ENCODE measurements around the gene AVPR2.

The AVPR2 gene

GRCh38 chrX:153954558-153955227, 50.2 kb downstream of the AVPR2 start:
- DNase-seq, result no peak

- DNase-seq, result no peak
Measured at GRCh38 chrX:153955228-153955732, 50.8 kb downstream of the AVPR2 start.

GRCh38 chrX:153956044-153956907, 51.8 kb downstream of the AVPR2 start:
- no peak for DNase-seq

All from NCI-H2171 treated with DMSO at 0.1 percent for 48 hours (cell line).